WTC11 (cell line): Measurements from ENCODE around the gene TOMM6. TPM values are rescaled to one million over a fixed set of nuclear protein-coding genes. Genes with fewer than 3 reads are reported as not detected.

Source experiments
- ATAC-seq: fragments of 200-7000 bp; cut with Tn5 transposase; 2 replicates; pipeline ENCODE4 v1.10.0; 2021; ENCODE audit warnings: mild to moderate bottlenecking, moderate library complexity
- Bru-seq: library from RNA; stranded (reverse); fragments of 400-500 nt; gene quantifications from one replicate; lab custom pipeline; 2021; lab: Mats Ljungman, UMichigan
- CTCF ChIA-PET: fragments of 300-600 bp; sonication (Branson Sonifier 250); formaldehyde crosslinking; loops from one replicate; lab custom pipeline; 2021; ENCODE audit warnings: antibody characterized with exemption; lab: Charles Lee
- POLR2A ChIA-PET: fragments of 350-600 bp; sonication (Branson Sonifier 250); formaldehyde crosslinking; loops from one replicate; lab custom pipeline; 2021; ENCODE audit warnings: antibody characterized with exemption; lab: Charles Lee
- DNase-seq: peaks from one replicate; pipeline ENCODE4 v3.0.0; 2021; ENCODE audit warnings: low spot score
- H3K27ac Mint-ChIP-seq: 2 replicates; pipeline ENCODE4 v1.8.0; 2021; ENCODE audit warnings: mixed read lengths
- H3K27me3 Mint-ChIP-seq: 2 replicates; pipeline ENCODE4 v1.8.0; 2021; ENCODE audit warnings: low read depth, mild to moderate bottlenecking, moderate library complexity, mixed read lengths
- H3K36me3 Mint-ChIP-seq: 2 replicates; pipeline ENCODE4 v1.8.0; 2021; ENCODE audit warnings: mixed read lengths
- H3K4me1 Mint-ChIP-seq: 2 replicates; pipeline ENCODE4 v1.8.0; 2022; ENCODE audit warnings: mixed read lengths
- H3K4me3 Mint-ChIP-seq: 2 replicates; pipeline ENCODE4 v1.8.0; 2021; ENCODE audit warnings: mild to moderate bottlenecking, moderate library complexity, mixed read lengths
- H3K9me3 Mint-ChIP-seq: 2 replicates; pipeline ENCODE4 v1.8.0; 2021; ENCODE audit warnings: mixed read lengths
- ARID4B ChIP-seq: sonication (generic); formaldehyde crosslinking; IDR thresholded peaks from 2 replicates; pipeline ENCODE4 v1.8.0; 2023; ENCODE audit warnings: missing genetic modification reagents, mild to moderate bottlenecking, borderline replicate concordance
- CREB1 ChIP-seq: sonication (generic); formaldehyde crosslinking; IDR thresholded peaks from 2 replicates; pipeline ENCODE4 v1.8.0; 2023; ENCODE audit warnings: mild to moderate bottlenecking, missing genetic modification reagents
- E2F4 ChIP-seq: sonication (generic); formaldehyde crosslinking; IDR thresholded peaks from 2 replicates; pipeline ENCODE4 v1.8.1; 2022; ENCODE audit warnings: low read depth, mild to moderate bottlenecking, moderate library complexity, missing genetic modification reagents, borderline replicate concordance
- ELF4 ChIP-seq: sonication (generic); formaldehyde crosslinking; IDR thresholded peaks from 2 replicates; pipeline ENCODE4 v1.8.1; 2022; ENCODE audit warnings: low read depth, mild to moderate bottlenecking, moderate library complexity, missing genetic modification reagents
- IRF1 ChIP-seq: sonication (generic); formaldehyde crosslinking; IDR thresholded peaks from 2 replicates; pipeline ENCODE4 v1.8.0; 2023; ENCODE audit warnings: missing genetic modification reagents
- MXD4 ChIP-seq: fragments of 250-450 bp; sonication (Bioruptor Pico); IDR thresholded peaks from 2 replicates; pipeline ENCODE4 v1.8.0; 2021; ENCODE audit warnings: mild to moderate bottlenecking, moderate library complexity, borderline replicate concordance
- NFE2L1 ChIP-seq: sonication (generic); formaldehyde crosslinking; IDR thresholded peaks from 2 replicates; pipeline ENCODE4 v1.8.1; 2023; ENCODE audit warnings: missing genetic modification reagents
- NR3C1 ChIP-seq: sonication (generic); formaldehyde crosslinking; conservative IDR thresholded peaks from 2 replicates; pipeline ENCODE4 v1.8.1; 2023; ENCODE audit warnings: low read depth, mild to moderate bottlenecking, missing genetic modification reagents
- PREB ChIP-seq: sonication (generic); formaldehyde crosslinking; IDR thresholded peaks from 2 replicates; pipeline ENCODE4 v1.8.1; 2022; ENCODE audit warnings: mild to moderate bottlenecking, missing genetic modification reagents, moderate library complexity, borderline replicate concordance
- PRRX2 ChIP-seq: fragments of 250-450 bp; sonication (Bioruptor Pico); IDR thresholded peaks from 2 replicates; pipeline ENCODE4 v1.8.0; 2021; ENCODE audit warnings: mild to moderate bottlenecking
- SMAD4 ChIP-seq: sonication (generic); formaldehyde crosslinking; IDR thresholded peaks from 2 replicates; pipeline ENCODE4 v1.8.0; 2022; ENCODE audit warnings: mild to moderate bottlenecking, missing genetic modification reagents
- SP1 ChIP-seq: sonication (generic); formaldehyde crosslinking; conservative IDR thresholded peaks from 2 replicates; pipeline ENCODE4 v1.8.1; 2022; ENCODE audit warnings: missing genetic modification reagents
- TEAD1 ChIP-seq: sonication (generic); formaldehyde crosslinking; IDR thresholded peaks from 2 replicates; pipeline ENCODE4 v1.8.0; 2022; ENCODE audit warnings: mild to moderate bottlenecking, missing genetic modification reagents
- ZNF219 ChIP-seq: sonication (generic); formaldehyde crosslinking; IDR thresholded peaks from 2 replicates; pipeline ENCODE4 v1.8.0; 2023; ENCODE audit warnings: missing genetic modification reagents, mild to moderate bottlenecking, borderline replicate concordance
- ZNF281 ChIP-seq: sonication (generic); formaldehyde crosslinking; IDR thresholded peaks from 2 replicates; pipeline ENCODE4 v1.8.0; 2023; ENCODE audit warnings: mild to moderate bottlenecking, missing genetic modification reagents
- ZNF317 ChIP-seq: sonication (generic); formaldehyde crosslinking; IDR thresholded peaks from 2 replicates; pipeline ENCODE4 v1.8.1; 2023; ENCODE audit warnings: low read depth, mild to moderate bottlenecking, moderate library complexity, missing genetic modification reagents, borderline replicate concordance
- ZNF671 ChIP-seq: fragments of 250-450 bp; sonication (Bioruptor Pico); IDR thresholded peaks from 2 replicates; pipeline ENCODE4 v1.8.0; 2021; ENCODE audit warnings: mild to moderate bottlenecking
- long read RNA-seq, 3 experiments: library from RNA in 1 of 3; library from capped mRNA in 1 of 3; library from polyadenylated mRNA in 1 of 3; unstranded in 2 of 3; stranded (forward) in 1 of 3; transcript quantifications; one replicate each; pipeline ENCODE4 v2.0.0, GENCODE V29; 2021
- total RNA-seq: library from RNA; stranded (reverse); gene quantifications from 3 replicates; pipeline ENCODE4 v1.2.3, GENCODE V29; 2021
- TF ChIP-seq, protein P1 (sequence below): sonication (generic); formaldehyde crosslinking; IDR thresholded peaks from 2 replicates; pipeline ENCODE4 v1.8.1; 2023; ENCODE audit warnings: mild to moderate bottlenecking, missing genetic modification reagents, moderate library complexity
- TF ChIP-seq, protein P2 (sequence below): fragments of 250-450 bp; sonication (Bioruptor Pico); IDR thresholded peaks from 2 replicates; pipeline ENCODE4 v1.9.0; 2021; ENCODE audit warnings: moderate library complexity, mild to moderate bottlenecking, inconsistent platforms, borderline replicate concordance
- TF ChIP-seq, protein P3 (sequence below): sonication (generic); formaldehyde crosslinking; IDR thresholded peaks from 2 replicates; pipeline ENCODE4 v1.8.1; 2023; ENCODE audit warnings: mild to moderate bottlenecking, moderate library complexity, missing genetic modification reagents

The TOMM6 gene
- total RNA-seq = 219 to 233 TPM (median 228 TPM) in 3 replicates
- percentile 98 among the genes with signal in this experiment for Bru-seq, nascent RNA
- long read RNA-seq, experiment 1, transcript TOMM6-201 (3 exons, 595 nt) = major isoform, 47 of 73 reads
- long read RNA-seq, experiment 1, transcript TOMM6-202 (3 exons, 637 nt) = minor isoform, 26 of 73 reads
- long read RNA-seq, experiment 1, partial matches to known transcripts = 0 of 73 reads
- long read RNA-seq, experiment 1, other reads (novel, unspliced or antisense) = 0 of 73 reads
- long read RNA-seq, experiment 2, transcript TOMM6-202 (3 exons, 637 nt) = minor isoform, 101 of 246 reads
- long read RNA-seq, experiment 2, transcript TOMM6-201 (3 exons, 595 nt) = major isoform, 145 of 246 reads
- long read RNA-seq, experiment 2, partial matches to known transcripts = 0 of 246 reads
- long read RNA-seq, experiment 2, other reads (novel, unspliced or antisense) = 0 of 246 reads
- long read RNA-seq, experiment 3, transcript TOMM6-201 (3 exons, 595 nt) = major isoform, 6 of 9 reads
- long read RNA-seq, experiment 3, partial matches to known transcripts = 0 of 9 reads
- long read RNA-seq, experiment 3, other reads (novel, unspliced or antisense) = 0 of 9 reads

GRCh38 chr6:41787219-41787917 lies at the start of gene TOMM6:
Gene TOMM6, plus strand, starts transcription at chr6:41787694. Its CDS starts 4 bp downstream, at chr6:41787698.
- peak; percentile 96 for DNase-seq
- ChIA-PET CTCF (interaction anchor here (0.6 to 4.7 kb wide), 69 partner anchors 9 to 776 kb away, joined by 3 to 71 read pairs (median 5); partner anchors contain the start of genes BYSL, C6orf132, CCND3 and MED20), POLR2A (interaction anchor here (0.7 to 2.0 kb wide), 8 partner anchors 53 to 262 kb away, joined by 3 to 9 read pairs (median 4); partner anchors contain the start of genes BYSL, MED20 and TAF8)
- peak; percentile 74 for ATAC-seq
- peaks cover 38% of the 10 kb centered on the region for H3K27me3 Mint-ChIP-seq
- peak within 1 kb of the TSS; percentile 97 for H3K27ac Mint-ChIP-seq
- peaks cover 22% of the 10 kb centered on the region for H3K4me1 Mint-ChIP-seq
- H3K9me3 Mint-ChIP-seq = no peaks in the 10 kb centered on the region
- peak within 1 kb of the TSS; percentile 96 for H3K4me3 Mint-ChIP-seq
- H3K36me3 Mint-ChIP-seq = peaks cover 26% of the 10 kb centered on the region
- TF ChIP-seq SP1 (peak; percentile 85), ZNF317 (CRISPR knock-in tag) (no peak), IRF1 (CRISPR knock-in tag) (no peak; the same call in 1 of the 2 replicates), PREB (CRISPR knock-in tag) (0 out of 2 replicates have a peak, but pooled peaks have one; percentile 7), NR3C1 (CRISPR knock-in tag) (no peak), ZNF671 (no peak), ARID4B (peak; percentile 25; the same call in 1 of the 2 replicates), E2F4 (no peak), NFE2L1 (CRISPR knock-in tag) (no peak), MXD4 (CRISPR knock-in tag) (no peak), ELF4 (CRISPR knock-in tag) (no peak), PRRX2 (CRISPR knock-in tag) (no peak), CREB1 (CRISPR knock-in tag) (no peak), TEAD1 (CRISPR knock-in tag) (no peak; the same call in 1 of the 2 replicates), ZNF281 (CRISPR knock-in tag) (0 out of 2 replicates have a peak, but pooled peaks have one; percentile 15), ZNF219 (CRISPR knock-in tag) (no peak), SMAD4 (CRISPR knock-in tag) (no peak)
- TF ChIP-seq, protein P1, sequence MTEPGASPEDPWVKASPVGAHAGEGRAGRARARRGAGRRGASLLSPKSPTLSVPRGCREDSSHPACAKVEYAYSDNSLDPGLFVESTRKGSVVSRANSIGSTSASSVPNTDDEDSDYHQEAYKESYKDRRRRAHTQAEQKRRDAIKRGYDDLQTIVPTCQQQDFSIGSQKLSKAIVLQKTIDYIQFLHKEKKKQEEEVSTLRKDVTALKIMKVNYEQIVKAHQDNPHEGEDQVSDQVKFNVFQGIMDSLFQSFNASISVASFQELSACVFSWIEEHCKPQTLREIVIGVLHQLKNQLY (CRISPR knock-in tag) = 0 out of 2 replicates have a peak, but pooled peaks have one; percentile 39
- TF ChIP-seq, protein P2, sequence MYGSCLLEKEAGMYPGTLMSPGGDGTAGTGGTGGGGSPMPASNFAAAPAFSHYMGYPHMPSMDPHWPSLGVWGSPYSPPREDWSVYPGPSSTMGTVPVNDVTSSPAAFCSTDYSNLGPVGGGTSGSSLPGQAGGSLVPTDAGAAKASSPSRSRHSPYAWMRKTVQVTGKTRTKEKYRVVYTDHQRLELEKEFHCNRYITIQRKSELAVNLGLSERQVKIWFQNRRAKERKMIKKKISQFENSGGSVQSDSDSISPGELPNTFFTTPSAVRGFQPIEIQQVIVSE = no peak
- TF ChIP-seq, protein P3, sequence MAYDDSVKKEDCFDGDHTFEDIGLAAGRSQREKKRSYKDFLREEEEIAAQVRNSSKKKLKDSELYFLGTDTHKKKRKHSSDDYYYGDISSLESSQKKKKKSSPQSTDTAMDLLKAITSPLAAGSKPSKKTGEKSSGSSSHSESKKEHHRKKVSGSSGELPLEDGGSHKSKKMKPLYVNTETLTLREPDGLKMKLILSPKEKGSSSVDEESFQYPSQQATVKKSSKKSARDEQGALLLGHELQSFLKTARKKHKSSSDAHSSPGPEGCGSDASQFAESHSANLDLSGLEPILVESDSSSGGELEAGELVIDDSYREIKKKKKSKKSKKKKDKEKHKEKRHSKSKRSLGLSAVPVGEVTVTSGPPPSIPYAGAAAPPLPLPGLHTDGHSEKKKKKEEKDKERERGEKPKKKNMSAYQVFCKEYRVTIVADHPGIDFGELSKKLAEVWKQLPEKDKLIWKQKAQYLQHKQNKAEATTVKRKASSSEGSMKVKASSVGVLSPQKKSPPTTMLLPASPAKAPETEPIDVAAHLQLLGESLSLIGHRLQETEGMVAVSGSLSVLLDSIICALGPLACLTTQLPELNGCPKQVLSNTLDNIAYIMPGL = peak; percentile 92
